ENCODE measurements around the gene KSR1.

The KSR1 gene

DNA sequence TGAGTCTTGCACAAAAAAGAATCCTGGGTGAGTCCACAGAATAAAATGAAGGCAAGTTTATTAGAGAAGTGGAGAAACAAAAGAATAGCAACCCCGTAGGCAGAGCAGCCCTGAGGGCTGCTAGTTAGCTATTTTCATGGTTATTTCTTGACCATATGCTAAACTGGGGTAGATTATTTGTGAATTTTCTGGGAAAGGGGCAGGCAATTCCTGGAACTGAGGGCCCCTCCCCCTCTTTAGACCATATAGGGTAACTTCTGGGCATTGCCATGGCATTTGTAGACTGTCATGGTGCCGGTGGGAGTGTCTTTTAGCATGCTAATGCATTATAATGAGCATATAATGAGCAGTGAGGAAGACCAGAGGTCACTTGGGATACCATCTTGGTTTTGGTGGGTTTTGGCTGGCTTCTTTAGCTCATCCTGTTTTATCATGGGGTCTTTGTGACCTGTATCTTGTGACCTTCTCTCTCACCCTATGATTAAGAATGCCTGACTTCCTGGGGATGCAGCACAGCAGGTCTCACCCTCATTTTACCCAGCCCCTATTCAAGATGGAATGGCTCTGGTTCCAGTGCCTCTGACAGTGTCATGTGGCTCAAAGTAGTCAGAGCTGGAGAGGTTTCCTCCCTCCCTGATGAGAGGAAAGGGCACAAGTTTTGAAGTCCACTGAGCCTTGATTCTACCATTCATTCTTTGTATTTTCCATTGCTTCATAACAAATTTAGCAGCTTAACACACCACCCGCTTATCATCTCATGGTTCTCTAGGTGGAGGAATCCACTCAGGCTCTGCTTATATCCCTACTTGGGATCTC lies 119.1 kb downstream of the KSR1 start:
- peak; percentile 83 for DNase-seq

DNA sequence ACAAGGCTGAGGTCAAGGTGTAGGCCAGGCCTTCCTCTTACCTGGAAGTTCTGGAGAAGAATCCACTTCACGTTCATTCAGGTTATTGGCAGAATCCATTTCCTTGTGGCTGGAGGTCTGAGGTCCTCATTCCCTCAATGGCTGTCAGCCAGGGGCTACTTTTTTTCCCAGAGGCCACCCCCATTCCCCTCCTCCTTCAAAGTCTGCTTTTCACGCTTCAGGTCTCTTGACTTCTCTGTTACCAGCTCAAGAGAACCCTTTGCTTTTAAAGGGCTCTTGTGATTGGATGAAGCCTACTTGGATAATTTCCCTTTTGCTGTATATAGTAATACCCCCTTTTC lies 119.6 kb downstream of the KSR1 start:
- no peak for DNase-seq

DNA sequence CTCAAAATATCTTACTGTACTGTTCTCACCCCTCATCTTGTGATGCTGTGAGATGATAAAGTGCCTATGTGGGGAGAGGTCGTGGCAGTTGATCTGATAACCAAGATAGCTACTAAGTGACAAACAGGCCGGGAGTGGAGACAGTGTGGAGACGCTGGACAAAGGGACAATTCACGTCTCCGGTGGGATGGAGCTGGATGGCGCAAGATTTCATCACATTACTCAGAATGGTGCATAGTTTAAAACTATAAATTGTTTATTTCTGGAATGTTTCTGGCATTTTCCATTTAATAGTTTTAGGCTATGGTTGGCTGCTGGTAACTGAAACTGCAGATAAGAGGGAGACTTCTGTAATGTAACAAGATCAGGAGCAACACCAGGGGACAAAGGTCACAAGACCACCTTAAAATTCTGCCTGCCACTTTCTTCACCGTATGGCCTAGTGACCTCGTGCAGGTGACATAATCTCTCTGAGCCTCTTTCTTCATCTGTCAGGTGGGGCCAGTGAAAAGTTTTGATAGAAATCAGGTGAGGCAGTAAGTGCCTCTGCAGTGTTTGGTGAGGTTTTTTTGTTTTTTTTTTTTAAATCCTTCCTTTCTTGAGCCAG lies 120.3 kb downstream of the KSR1 start:
- DNase-seq, result no peak

DNA sequence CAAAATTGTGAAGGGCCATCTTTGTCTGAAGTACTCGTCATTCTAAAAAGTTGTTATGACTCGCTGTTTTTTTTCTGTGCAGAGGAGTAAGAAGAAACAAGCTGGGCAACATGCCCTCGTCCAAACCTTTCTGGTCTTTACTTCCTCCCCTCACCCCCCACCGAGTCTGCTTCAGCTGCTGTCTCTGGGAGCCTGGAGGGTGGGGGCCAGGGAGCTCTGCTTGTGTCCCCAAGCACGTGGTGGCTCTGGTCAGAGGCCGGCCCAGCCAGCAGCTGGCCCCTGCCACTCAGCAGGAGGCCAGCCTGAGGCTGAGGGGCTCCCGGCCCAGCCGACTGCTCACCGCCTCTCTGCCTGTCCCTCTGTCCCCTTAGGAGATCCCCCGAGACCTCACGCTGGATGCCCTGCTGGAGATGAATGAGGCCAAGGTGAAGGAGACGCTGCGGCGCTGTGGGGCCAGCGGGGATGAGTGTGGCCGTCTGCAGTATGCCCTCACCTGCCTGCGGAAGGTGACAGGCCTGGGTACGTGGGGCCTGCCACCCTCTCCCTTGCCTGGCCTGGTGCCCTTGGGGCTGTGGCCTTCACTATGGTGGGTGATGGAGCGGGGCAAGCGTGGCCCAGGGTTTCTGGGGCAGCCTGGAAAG lies 121.0 kb downstream of the KSR1 start:
- DNase-seq, result peak; percentile 47

DNA sequence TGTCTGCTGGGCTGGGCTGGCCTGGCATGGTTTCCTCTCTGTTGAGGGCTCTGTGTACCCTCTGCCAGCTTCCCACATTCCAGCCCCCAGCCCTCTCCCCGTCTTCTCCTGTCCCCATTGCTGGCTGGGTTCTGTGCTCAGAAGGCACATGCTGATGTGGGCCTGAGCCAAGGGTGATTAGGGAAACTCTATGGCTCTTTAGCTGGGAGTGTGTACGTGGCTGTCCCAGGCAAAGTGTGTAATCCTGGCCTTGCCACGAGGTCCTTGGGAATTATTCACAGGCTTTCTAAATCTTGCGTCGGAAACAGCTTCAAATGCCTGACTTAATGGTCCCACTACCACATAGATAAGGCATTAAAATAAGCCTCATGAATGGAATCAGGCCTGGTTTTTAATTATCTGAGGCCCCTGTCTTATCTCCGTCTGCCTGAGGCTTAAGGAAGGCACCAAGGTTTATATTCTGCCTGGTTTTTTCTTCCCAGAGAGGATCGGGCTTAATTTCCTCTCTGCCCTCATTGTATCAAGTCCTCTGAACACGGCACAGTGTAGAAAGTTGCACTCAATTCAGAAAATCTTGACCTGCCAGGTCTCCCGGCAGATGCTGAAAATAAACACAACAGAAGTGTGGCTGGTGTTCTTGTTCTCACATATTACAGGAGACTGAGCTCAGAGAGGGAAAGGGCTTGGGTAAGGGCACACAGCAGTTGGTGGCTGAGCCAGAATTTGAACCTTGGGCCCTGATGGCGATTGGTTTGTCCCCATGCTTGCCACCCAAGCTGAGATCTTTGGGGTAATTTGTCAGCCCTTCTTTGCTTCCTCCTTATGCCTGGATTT lies 121.9 kb downstream of the KSR1 start:
- DNase-seq, result peak; percentile 66

DNA sequence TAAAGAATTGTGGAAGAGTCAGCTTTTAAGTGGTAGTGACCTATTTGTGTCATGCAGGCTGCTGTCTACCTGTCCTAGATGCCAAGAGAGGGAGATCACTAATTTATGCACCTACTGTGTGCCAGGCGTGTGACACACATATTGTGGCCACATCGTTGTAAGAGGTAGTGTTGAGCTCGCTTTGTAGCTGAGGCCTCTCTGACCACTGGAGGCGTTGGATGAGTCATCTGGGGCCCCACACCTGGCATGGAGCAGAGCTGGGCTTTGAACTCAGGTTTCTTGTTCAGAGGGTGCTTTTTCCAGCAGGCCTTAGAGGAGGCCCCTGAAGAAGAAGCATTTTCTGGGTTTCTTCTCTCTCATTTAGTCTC lies 122.5 kb downstream of the KSR1 start:
- DNase-seq, result no peak

DNA sequence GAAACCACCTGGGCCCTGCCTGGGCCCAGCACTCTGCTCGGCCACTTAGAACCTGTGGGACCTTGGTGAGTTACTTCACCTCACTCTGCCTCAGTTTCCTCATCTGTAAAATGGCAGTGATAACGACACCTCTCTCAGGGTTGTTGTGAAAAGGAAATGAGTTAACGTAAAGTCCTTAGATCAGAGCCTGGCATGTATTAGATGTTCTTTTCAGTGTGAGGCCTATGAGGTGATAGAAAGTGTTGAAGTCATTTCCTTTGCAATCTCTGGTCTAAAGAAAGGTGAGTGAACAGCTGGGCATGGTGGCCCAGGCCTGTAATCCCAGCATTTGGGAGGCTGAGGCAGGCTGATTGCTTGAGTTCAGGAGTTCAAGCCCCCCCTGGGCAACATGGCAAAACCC lies 123.1 kb downstream of the KSR1 start:
- no peak for DNase-seq

DNA sequence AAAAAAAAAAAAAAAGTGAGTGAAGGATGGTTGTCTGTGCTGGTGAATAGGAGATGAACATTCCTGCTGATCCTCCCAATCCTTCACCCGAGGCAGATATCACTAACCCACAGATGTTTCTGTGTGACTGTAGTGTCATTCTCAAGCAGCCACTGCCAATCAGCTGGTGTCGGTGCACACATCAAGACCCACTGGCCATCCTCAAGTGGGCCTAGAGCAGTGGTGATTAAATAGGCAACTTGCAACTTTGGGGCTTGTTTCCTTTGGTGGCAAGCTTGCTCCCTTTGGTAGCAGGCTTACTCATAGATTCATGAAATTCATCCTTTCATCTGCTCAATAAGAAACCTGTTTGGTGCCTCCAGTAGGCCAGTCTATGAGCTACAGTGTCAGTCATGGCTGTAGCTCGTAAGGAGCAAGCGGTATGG lies 123.7 kb downstream of the KSR1 start:
- DNase-seq, result peak; percentile 91

DNA sequence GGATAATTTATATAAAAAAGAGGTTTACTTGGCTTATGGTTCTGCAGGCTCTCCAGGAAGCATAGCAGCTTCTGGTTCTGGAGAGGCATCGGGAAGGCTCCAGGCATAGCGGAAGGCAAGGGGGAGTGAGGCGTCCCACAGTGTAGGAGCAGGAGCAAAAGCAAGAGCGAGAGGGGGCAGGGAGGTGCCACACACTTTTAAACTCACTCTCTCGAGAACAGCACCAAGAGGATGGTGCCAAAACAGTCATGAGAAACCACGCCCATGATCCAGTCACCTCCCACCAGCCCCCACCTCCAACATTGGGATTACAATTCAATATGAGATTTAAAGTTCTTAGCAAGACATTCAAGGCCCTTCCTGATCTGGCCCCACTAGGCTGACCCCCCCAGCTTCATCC lies 124.8 kb downstream of the KSR1 start:
- no peak for DNase-seq

DNA sequence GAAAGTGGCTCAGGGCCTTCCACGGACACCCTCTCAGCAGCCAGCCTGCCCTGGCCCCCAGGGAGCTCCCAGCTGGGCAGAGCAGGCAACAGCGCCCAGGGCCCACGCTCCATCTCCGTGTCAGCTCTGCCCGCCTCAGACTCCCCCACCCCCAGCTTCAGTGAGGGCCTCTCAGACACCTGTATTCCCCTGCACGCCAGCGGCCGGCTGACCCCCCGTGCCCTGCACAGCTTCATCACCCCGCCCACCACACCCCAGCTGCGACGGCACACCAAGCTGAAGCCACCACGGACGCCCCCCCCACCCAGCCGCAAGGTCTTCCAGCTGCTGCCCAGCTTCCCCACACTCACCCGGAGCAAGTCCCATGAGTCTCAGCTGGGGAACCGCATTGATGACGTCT lies 126.4 kb downstream of the KSR1 start:
- no peak for DNase-seq

DNA sequence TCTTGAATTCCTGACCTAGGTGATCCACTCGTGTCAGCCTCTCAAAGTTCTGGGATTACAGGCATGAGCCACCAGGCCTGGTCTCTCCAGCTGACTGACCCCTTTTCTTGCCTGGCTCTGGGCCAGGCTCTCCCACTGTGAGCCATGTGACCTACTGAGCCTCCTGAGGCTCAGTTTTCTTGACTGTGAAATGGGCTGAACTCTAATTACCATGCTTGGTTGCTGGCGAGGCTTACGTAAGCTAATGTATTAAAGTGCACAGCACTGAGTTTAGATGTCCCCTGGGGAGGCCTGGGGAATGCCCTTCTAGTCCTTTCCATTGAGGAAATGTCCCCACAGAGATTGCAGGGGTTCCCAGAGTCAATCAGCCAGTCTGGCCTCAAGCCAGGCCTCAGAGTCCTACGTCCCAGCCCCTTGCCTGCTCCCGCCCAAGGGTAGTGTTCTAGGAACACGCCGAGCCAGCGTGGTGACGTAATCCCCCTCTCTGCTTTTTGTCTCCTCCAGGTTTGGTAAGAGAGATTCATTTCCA lies 129.0 kb downstream of the KSR1 start:
- DNase-seq, result no peak

DNA sequence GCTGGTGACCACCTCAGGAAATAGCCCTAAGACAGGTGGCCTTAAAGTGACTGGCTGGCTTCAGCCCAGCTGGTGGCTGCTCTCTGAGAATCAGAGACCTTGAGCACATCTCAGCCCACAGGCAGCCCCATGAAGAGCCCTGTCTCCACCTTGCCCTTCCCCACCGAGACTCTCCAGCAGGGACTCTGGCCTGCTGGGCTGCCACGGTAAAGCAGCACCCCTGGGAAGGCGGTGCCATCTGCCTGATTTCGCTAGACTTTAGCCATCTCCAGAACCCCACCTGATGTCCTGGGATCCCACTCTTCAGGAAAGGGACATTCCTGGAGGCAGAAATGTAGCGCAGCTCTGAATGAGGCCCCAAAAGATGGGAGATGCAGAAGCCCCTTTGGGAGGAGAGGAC lies 129.5 kb downstream of the KSR1 start:
- DNase-seq, result no peak

DNA sequence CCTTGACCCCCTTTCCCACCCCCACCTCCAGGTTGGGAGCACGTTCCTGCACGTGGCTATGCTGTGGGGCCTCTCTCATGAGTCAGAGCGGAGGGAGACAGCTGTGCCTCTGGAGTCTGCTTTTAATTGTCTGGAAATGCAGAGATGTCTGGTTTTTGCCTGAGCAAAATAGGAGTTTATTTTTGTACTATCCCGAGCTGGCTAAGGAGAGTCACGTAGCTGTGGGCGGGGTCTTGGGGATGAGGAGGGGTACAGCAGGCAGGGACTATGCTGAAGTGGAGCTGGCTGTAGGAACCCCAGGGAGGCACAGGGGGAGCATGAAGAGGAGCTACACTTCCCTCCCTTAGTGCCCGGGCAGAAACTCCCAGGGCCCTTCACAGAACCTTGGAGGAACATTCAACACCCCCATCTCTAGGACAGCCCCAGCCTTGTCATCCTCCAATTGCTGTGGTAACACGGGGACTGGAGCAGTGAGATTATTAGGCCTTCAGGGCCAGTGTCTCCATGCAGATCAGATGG lies 130.0 kb downstream of the KSR1 start:
- DNase-seq, result peak; percentile 91

DNA sequence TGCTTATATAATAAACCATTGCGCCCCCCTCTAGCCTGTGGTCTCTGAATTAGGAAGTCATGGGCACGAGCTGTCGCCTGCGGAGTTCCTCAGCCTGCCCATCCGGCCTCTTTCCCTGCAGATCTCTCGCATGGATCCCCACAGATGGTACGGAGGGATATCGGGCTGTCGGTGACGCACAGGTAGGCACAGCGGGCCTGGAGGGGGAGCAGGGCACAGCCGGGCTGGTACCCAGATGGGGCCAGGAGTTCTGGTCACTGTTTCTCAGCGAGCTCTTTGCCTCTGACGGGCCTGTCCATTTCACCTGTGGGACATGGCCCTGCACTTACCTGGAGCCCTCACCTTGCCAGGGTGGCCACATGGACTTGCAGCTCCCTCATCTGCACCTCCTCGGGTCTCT lies 132.1 kb downstream of the KSR1 start:
- DNase-seq, result no peak

DNA sequence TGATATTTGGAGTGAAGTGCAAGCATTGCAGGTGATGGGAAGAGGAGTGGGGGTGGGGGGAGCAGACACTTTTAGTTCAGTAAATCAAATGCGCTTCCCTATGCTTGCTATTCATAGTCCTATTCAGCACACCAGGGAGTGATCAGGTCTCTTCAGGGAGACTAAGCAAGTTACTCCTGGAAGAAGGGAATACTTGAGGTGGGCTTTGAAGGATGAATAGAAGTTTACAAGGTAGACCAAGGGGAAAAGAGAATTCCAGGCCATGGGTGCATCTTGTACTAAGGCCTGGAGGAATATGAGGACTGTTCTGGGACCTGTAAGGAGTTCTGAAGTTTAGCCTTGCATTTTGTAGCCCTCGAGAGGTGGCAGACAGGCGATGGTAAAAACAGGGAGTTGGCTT lies 134.6 kb downstream of the KSR1 start:
- DNase-seq, result no peak

DNA sequence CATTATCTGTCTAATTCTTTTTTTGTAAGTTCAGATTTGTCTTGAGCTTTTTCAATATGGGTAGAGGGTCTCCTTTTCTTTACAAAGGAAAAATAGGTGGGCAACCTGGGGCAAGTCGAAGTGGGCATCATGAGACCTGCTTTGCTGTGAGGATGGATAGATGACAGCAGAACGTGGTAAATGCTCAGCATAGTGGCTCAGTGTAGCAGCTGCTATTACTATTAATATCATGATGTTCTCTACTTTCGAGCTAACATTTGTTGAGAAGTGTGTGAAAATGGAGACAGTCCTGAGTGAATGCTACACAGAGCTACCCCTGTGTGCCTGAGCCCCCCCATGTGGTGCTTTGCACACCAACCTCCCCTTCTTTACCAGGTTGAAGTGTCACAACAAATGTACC lies 135.7 kb downstream of the KSR1 start:
- no peak for DNase-seq

DNA sequence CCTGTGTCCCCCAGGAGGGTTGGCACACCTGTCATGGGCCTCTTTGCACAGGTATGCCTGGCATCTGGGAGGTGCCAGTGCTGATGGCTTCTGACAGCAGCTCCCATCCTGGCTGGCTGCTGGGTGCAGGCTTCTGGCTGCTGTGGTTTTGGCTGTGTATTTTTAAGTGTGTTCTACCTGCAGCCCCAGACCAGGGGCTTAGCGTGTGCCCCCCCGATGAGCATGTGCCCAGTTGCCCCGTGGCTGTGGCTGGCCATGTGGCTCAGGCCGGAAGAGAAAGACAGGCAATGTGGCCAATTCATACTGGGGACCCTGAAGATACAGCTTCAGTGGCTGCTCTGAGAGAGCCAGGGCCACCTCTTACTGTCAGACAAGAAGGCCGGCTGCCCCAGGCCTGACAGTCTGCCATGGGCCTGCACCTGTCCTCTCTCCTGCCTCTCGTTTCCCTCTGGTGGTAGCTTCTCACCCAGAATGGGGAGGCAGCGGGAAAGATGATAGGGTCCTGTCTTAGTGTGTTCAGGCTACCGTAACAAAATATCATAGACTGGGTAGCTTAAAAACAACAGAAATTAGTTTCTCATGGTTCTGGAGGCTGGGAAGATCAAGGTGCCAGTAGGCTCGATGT lies 137.1 kb downstream of the KSR1 start:
- DNase-seq, result no peak

DNA sequence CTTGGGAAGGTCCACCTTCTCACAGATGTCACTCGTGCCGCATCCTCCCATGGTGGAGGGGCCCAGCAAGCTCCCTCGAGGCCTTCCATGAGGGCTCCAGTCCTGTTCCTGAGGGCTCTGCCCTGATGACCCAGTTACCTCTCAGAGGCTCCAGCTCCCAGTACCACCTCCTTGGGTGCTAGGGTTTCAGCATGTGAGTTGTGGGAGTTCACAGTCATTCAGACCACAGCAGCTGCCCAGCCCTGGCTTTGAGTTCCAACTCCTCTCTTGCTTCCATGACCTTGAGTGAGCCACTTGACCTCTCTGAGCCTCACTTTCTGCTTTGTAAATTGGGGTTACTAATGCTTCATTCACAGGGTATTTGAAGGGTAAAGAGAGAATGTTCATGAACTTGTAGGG lies 137.6 kb downstream of the KSR1 start:
- DNase-seq, result no peak

DNA sequence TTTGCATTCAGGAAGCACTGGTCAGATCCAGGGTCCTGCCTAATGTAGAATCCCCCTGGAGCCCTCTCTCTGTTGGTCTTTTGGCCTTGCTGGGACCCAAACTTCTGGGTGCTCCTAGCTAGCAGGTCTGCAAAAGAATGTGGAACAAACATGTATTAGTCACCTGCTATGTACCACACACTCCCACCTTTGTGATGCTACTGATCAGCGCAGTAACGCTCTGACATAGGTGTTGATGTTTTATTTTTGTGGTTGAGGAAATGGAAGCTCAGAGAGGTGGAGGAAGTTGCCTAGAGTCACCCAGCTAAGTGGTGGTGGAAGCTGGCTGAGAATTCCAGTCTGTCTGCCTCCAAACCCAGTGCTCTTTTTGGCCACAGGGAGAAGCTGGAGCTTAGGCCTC lies 139.0 kb downstream of the KSR1 start:
- no peak for DNase-seq

DNA sequence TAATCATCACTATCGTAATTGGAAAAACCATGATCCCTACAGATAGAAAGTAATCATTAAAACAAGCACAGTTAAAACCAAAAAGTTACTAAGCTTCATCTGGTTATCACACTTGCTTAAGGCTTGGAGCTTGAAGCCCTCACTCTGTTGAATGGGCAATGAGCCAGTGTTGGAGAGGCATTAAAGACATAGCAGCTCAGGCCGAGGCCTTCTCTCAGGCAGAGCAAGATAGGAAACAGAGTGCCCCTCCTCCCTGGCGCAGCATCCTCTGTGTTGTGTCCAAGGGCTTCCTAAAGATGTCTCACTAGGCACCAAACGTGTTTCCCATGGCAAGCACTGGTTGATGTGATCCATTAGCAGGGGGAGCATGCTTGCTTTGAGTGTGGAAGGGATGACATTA lies 139.8 kb downstream of the KSR1 start:
- peak; percentile 92 for DNase-seq

DNA sequence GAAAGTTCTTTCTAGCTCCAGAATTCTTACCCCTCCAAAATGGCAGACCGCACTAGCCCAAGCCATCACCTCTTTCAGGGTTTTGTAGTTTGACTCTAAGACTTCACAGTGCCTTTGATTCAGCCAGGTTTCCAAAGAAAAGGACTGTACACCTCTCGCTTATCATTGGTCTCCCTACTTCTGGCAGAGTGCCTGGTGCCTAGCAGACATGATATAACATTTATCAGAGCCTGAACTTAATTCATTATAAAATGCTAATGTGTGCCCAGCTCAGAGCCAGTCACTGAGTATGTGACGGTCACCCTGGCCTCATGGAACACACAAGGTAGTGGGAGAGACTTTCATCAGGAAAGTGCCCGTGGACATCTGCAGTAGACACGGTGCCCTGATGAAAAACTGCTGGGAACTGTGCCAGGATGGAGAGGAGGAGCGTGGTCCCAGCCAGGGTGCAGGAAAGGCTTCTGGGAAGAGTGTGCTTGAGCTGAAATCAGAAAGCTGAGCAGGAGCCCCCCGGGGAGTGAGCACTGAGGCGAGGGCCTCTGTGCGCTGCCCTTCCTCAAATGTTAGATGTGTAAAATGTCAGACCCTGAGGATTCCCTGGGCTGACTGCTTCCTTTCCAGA lies 140.4 kb downstream of the KSR1 start:
- DNase-seq, result peak; percentile 91

DNA sequence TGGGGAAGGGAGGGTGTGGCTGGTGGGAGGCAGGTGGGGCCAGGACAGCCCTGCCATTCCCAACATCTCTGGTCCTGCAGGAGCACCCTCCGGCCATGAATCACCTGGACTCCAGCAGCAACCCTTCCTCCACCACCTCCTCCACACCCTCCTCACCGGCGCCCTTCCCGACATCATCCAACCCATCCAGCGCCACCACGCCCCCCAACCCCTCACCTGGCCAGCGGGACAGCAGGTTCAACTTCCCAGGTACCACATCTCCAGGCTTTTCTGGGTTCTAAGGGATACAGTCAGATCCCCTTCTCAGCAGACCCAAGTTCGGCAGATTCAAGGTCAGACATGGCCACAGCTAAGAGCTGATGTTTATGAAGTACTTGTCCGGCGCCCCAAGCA lies 140.9 kb downstream of the KSR1 start:
- DNase-seq, result no peak

Measured in hematopoietic multipotent progenitor cell treated with erythropoietin and hydrocortisone succinate and interleukin-3 and kit ligand, for 8 days (in vitro differentiated cells).